ENCODE measurements around the gene MGME1. TPM values are rescaled to one million over a fixed set of nuclear protein-coding genes. Genes with fewer than 3 reads are reported as not detected.

MGME1 gene
- total and polyA plus RNA-seq, 2 of the 13 experiments (the other 11 are each of a cell fraction or from before 2014, with no cell fraction given): 36.7 to 66.6 TPM

GRCh38 chr20:17941826-17942196 is 27.0 kb upstream of the MGME1 start:
- intact Hi-C loops (cut with micrococcal nuclease; ENCODE audit: unreplicated experiment): no loop called here
- Histone ChIP-seq H3K4me2 (ENCODE audit: low read depth, low read length) (no peak overlapping the region), H3K36me3 (replicated peaks in 1 of 2; ENCODE audit: control insufficient read depth in 1 of 2, insufficient read depth in 2 of 2, low read length in 2 of 2) (peaks cover 28 to 48% of the 10 kb centered on the region in 2 experiments), H4K20me1 (ENCODE audit: insufficient read depth, low read length) (peaks cover 19% of the 10 kb centered on the region), H3K4me3 (replicated peaks in 1 of 3; ENCODE audit: insufficient read depth in 1 of 3, low read depth in 2 of 3, low read length in 3 of 3) (no peak overlapping the region), H3K27ac (ENCODE audit: extremely low read length, insufficient read depth, low read length) (no peak overlapping the region), H3K9ac (ENCODE audit: insufficient read depth, low read depth, low read length) (no peak overlapping the region), H3K4me1 (ENCODE audit: insufficient read depth, low read length) (peaks cover 30% of the 10 kb centered on the region), H2AFZ (ENCODE audit: low read length) (no peak overlapping the region), H3K79me2 (ENCODE audit: insufficient read depth, low read length) (peaks cover 10% of the 10 kb centered on the region), H3K9me3 (ENCODE audit: low read length) (no peaks in the 10 kb centered on the region), H3K27me3 (ENCODE audit: control insufficient read depth in 1 of 2, insufficient read depth in 2 of 2, low read length in 2 of 2) (peaks cover 1 to 7% of the 10 kb centered on the region in 2 experiments; a peak in 3 of 5 replicates)
- ATAC-seq (no peak), FAIRE-seq (no peak), DNase-seq (ENCODE audit: low spot score) (no peak)
- no TSS peak for BruUV-seq (replicated peaks)
- WGBS (ENCODE audit: low lambda C conversion rate): 96% methylated on average over 3 of the region's 3 CpGs
- in situ Hi-C loops (cut with HindIII; ENCODE audit: extremely low pct_ligation_motif_present, low pct_unique_long_range_greater_than_20kb): no loop called here
- TF ChIP-seq POLR2A (IDR thresholded peaks at IDR 0.05; ENCODE audit: insufficient read depth in 1 of 2, low read depth in 2 of 2, low read length in 2 of 2) (peak in 1 of 2 experiments; percentile 52; a peak in 1 of 4 replicates), DPF2 (CRISPR knock-in tag; IDR thresholded peaks at IDR 0.05; ENCODE audit: borderline replicate concordance, low read depth) (no peak), ARNT2 (CRISPR knock-in tag; IDR thresholded peaks at IDR 0.05; ENCODE audit: low read depth) (no peak), ZSCAN21 (CRISPR knock-in tag; IDR thresholded peaks at IDR 0.05; ENCODE audit: borderline replicate concordance) (no peak), JUN (CRISPR knock-in tag; IDR thresholded peaks at IDR 0.05) (no peak), AGO2 (optimal IDR thresholded peaks at IDR 0.05; ENCODE audit: low read depth, low read length) (no peak), TBX3 (IDR thresholded peaks at IDR 0.05; ENCODE audit: borderline replicate concordance) (0 out of 2 replicates have a peak, but pooled peaks have one; percentile 18), HNRNPLL (IDR thresholded peaks at IDR 0.05; ENCODE audit: low read depth, low read length, poor library complexity, severe bottlenecking) (no peak), ZNF556 (CRISPR knock-in tag; IDR thresholded peaks at IDR 0.05; ENCODE audit: borderline replicate concordance) (no peak), ZEB1 (IDR thresholded peaks at IDR 0.05; ENCODE audit: insufficient replicate concordance, low read depth) (no peak)
- ChIA-PET CTCF (ENCODE audit: low intra/inter-chr PET ratio, low total read pairs) (no interaction called here), POLR2A (interaction anchor here (1.2 kb wide), 1 partner anchor 44 kb away, joined by 3 read pairs; no protein-coding TSS in a partner anchor)

- POLR2A ChIA-PET: no interaction called here
- no peak for DNase-seq (ENCODE audit: low spot score)
- Histone ChIP-seq H3K27me3 (ENCODE audit: control insufficient read depth in 1 of 2, insufficient read depth in 2 of 2, low read length in 2 of 2) (no peaks in the 10 kb centered on the region), H3K36me3 (replicated peaks in 1 of 2; ENCODE audit: control insufficient read depth in 1 of 2, insufficient read depth in 2 of 2, low read length in 2 of 2) (peaks cover 37 to 63% of the 10 kb centered on the region in 2 experiments), H3K79me2 (ENCODE audit: insufficient read depth, low read length) (peaks cover 20% of the 10 kb centered on the region), H3K27ac (ENCODE audit: extremely low read length, insufficient read depth, low read length) (no peak overlapping the region), H3K9ac (ENCODE audit: insufficient read depth, low read depth, low read length) (no peak overlapping the region), H3K4me1 (ENCODE audit: insufficient read depth, low read length) (peaks cover 23% of the 10 kb centered on the region), H3K4me2 (ENCODE audit: low read depth, low read length) (no peak overlapping the region), H3K4me3 (replicated peaks in 1 of 3; ENCODE audit: insufficient read depth in 1 of 3, low read depth in 2 of 3, low read length in 3 of 3) (no peak overlapping the region), H3K9me3 (ENCODE audit: low read length) (no peaks in the 10 kb centered on the region), H4K20me1 (ENCODE audit: insufficient read depth, low read length) (peaks cover 23% of the 10 kb centered on the region), H2AFZ (ENCODE audit: low read length) (no peak overlapping the region)
- no TSS peak for BruUV-seq (replicated peaks)
- CTCF ChIA-PET (ENCODE audit: low intra/inter-chr PET ratio, low total read pairs): no interaction called here
- ATAC-seq: no peak
- no peak for FAIRE-seq
- WGBS (ENCODE audit: low lambda C conversion rate): 89% methylated on average over 3 of the region's 3 CpGs
- intact Hi-C loops (cut with micrococcal nuclease; ENCODE audit: unreplicated experiment) (no loop called here), in situ Hi-C loops (cut with HindIII; ENCODE audit: extremely low pct_ligation_motif_present, low pct_unique_long_range_greater_than_20kb) (no loop called here)
- TF ChIP-seq CENPT (CRISPR knock-in tag; IDR thresholded peaks at IDR 0.05; ENCODE audit: low read depth) (no peak), MEIS1 (CRISPR knock-in tag; IDR thresholded peaks at IDR 0.05; ENCODE audit: borderline replicate concordance) (no peak), RORA (CRISPR knock-in tag; IDR thresholded peaks at IDR 0.05) (no peak), ZNF30 (CRISPR knock-in tag; IDR thresholded peaks at IDR 0.05) (no peak), DZIP1 (CRISPR knock-in tag; IDR thresholded peaks at IDR 0.05) (no peak)
Measured at GRCh38 chr20:17943343-17943742, 25.5 kb upstream of the MGME1 start.

Measured in HepG2 (cell line).